GM20431 (cell line): ENCODE measurements around the gene SH2D3A.

Source experiments
- in situ Hi-C: fragments of 300-500 bp; cut with MseI, MboI; formaldehyde crosslinking; loops from one replicate; pipeline ENCODE4 v1.15.0; 2020; ENCODE audit warnings: low sequenced_read_pairs; ENCODE audit not compliant: unreplicated experiment

Gene SH2D3A

DNA sequence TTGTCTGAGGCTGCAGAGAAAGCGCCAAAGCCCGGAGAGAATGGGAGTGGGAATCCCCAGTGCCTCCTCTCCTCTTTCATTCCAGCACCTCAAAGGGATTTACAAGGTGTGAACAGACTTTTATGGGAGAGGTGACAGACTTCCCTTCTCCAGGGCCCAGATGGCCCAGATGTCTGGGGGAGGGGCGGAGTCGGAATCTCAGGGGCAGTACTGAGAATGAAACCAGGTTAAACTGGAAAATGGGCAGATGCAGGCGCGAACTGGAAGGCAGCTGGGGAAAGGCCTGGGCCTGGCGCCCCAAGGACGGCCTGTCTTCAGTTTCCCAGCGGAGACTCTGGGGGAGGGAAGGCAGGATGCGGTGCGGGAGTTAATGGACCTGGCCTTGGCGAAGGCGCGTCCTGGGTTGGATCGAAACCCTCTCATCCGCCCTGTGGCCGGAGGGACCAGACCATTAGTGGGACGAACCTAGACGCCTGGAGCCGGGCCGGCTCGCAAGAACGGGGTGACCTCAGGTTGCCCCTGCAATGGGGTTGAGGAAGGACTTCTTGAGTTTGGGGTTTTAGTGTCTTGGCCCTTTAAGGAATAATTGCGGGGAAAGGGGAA lies 28.3 kb downstream of the SH2D3A start:
- in situ Hi-C loops = no loop called here

DNA sequence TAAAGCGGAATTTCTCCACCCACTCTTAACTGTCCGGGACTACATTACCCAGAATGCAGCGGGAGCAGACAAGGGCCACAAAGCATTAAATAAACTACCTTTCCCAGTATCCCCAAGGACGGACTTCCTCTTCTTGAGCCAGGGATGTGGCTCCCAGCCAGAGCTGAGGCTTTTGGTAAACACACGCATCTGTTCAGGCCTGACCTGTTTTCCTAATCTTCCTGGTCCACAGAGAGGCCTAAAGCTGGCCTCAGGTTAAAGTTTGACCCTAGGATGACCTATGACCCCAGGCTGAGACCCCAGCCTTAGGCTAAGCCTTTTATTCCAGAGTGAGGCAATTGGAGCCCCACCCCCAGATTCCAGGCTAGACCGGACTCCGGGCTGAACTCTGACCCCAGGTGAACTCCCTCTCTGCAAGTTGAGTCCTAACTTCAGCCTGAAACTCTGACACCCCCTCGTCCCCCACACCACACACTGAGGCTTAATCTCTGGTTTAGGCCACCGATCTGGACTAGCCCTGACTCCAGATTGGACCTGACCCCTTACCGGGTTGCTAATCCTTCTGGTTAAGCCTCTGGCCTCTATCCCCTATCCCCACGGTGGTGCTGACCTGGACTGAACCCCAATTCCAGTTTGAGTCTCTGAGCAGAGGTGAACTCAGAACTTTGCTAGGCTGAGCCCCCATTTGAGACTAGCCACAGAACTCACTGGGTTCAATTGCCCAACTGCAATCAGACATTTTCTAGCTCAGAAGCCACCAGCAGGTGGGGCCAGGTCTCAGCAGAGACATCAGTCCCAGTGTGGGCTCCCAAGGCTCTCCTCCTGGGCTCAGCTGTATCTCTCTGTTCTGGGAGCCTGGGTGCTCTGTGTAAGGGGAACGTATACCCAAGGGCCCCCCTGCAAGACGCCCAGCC lies 29.1 kb downstream of the SH2D3A start:
- in situ Hi-C loops = no loop called here

DNA sequence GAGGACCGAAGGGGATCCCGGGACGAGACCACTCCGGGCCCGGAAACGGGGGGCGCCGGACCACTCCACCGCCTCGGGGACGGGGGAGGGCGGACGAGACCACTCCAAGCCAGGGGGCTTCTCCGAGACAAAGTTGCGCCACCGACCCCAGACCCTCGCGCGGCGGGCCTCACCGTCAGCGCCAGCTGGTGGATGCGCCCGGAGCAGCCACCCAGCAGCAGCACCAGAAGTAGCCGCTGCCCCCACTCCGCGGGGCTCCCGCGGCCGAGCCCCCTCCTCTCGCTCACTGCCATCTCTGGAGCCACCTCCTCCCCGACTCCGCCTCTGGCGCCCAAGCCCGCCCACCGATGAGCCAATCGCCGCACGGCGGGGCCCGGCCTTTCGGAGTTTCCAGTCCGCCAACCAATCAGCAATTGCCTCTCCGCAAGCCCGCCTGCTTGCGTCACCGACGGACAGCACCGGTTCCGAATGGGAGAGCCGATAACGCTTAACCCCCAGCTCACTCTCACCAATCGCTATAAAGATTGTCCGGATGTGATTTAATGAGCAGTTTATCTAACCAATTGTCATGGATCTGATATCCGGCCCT lies 29.9 kb downstream of the SH2D3A start, which contains the start of gene GPR108:
Gene GPR108, minus strand, starts transcription at position 297 of the 589 bp plus-strand sequence. Its CDS starts 4 bp downstream, at position 293.
- in situ Hi-C loops = no loop called here

DNA sequence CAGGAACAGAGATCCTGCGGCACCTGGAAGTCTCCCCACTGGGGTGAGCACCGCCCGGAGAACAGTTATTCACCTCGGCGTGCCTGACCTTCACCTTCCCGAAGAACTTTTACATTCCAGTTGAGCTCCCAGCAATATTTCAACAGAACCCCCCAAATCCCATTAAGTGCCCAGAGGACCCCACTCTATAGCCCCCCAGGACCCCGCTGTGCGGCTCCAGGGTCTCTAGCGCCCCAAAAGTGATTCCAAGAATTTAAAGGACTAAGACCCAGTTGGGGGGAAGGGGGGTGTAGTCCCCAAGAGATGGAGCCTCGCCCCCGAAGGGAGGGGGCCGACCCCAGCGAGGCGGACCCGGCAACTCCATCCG lies 30.3 kb downstream of the SH2D3A start:
- in situ Hi-C loops = no loop called here

DNA sequence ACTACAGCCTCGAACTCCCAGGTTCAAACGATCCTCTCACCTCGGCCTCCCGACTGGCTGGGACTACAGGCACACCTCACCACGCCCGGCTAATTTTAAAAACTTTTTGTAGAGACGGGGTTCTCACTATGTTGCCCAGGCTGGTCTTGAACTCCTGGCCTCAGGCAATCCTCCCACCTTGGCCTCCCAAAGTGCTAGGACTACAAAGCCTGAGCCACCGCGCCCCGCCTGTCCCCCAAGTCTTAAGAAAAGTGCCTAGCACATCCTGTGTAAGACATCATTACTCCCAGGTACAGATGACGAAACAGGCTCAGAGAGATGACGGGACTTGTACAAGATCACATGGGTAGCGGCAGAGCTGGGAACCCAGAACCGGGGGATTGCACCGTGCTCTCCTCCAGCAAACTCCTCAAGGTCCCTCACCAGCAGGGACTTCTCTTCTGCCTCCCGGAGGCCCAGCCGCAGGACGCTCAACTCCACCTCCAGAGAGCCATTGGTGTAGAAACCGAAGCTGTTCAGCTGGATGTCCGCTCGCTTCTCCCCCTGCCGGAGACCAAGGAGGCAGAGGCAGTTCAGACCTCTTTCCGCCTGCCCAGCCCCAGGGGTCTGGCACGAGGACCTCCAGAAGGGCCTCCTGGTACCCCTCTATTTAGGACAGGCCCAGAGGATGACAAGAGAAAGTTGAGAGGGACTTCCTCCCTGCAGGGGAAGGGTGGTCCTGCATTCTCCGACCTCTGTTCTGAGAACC lies 30.9 kb downstream of the SH2D3A start:
- in situ Hi-C loops = no loop called here

DNA sequence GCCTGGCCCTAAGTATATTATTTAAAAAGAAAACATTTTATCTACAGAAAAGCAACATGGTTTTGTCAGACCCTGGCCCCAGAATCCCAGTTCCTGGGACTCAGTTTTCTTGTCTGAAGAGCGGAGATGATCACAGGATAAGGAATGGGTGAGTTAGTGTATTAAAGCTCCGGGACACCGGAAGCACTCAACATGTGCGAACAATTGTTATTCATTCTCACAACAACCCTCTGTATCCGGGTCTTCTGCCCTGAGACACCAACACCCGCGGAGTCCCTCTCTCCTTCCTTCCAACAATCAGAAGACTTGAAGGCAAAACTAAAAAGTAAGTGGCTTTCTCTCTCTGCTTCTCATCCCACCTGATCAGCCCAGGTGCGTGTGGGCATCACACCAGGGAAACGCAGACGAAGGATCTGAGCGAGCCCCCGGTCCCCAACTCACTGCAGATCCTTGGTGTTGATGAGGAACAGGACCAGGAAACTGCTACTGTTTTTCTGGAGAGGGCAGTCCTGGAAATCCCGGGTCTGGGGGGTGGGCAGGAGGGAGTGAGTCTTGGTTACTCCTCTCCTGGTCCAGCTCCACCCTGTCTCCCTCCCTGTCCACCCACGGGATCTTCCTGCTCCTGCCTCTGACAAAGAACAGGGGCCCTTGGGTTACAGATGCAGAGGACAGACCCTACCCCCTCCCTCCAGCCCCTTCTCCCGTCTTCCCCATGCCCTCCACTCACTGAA lies 31.9 kb downstream of the SH2D3A start:
- in situ Hi-C loops = no loop called here

DNA sequence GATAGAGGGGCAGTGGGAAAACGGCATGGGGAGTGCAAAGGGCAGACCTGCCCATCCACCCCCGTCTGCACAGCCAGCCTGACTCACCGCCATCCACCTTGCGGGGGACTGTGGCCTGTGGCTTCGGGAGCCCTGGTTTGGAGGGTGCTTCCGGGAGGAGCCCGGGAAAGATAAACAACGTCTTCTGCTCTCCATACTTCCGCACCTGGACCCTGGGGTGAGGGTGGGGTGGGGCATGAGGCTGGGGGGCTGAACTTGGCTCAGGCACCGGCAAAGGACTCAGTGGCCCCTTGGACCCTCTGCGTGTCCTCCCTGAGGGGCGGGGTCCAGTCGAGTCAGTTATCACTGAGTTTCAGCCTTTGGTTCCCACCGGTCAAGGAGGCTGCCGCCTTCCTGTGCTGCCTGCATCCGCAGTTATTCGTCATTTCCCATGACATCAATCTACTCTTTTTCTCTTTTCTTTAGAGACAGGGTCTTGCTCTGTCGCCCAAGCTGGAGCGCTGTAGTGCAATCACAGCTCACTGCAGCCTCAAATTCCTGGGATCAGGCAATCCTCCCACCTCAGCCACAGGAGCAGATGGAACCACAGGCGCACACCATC lies 33.0 kb downstream of the SH2D3A start:
- in situ Hi-C loops = no loop called here

DNA sequence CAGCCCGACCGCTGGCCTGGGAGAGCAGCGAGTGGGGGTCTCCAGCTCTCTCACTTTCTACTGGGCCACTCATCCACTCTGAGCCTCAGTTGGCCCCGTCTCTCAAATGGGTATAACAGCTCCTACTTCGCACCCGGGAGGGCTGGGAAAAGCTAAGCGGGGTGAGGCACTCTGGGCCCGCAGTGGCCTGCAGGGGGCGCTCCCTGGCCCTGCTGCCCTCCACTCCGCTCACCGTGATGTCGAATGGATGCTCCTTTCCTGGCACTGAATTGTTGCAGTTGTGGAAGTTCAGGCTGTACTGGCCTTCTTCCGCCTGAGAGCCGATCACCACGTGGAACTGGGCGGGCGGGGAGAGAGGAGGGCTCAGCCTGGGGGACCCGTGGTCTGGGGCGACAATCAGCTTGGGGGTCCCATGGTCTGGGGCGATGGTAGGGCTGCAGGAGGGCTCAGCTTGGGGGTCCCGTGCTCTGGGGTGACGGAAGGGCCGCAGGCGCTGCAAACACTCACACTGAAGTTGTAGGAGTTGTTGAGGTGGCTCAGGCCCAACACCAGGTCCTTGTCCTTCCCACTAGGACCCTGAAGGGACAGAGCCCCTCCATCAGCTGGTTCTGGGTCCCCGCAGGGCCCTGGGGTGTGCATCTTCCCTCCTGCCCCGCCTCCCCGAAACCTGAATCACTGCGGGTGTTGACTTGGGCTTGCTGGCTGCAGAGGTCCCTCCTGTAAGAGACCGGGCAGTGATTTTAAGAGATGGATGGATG lies 33.7 kb downstream of the SH2D3A start:
- in situ Hi-C loops = no loop called here

DNA sequence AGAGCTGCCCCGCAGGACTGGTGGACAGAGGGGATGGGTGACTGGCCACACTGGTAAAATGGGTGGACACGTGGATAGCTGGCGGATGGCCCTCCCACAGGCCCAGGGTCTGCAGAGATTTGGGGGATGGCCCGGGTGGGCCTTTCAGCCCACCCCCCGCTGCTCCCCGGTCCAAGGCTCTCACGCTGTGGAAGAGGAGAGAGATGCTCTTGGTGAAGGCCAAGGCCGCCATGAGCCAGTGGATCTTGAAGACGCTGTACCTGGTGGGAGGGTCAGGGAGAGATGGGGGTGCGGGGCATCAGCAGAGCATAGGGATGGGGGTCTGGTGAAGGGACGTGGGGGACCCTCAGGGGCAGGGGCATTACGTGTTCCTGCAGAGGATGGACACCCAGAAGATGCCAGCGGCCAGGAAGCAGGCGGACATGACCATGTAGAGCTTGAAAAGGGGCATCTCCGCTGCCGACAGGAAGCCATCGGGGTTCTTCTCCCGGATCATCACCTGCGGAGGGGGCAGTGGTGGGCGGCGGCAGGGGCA lies 34.4 kb downstream of the SH2D3A start:
- in situ Hi-C loops = no loop called here

DNA sequence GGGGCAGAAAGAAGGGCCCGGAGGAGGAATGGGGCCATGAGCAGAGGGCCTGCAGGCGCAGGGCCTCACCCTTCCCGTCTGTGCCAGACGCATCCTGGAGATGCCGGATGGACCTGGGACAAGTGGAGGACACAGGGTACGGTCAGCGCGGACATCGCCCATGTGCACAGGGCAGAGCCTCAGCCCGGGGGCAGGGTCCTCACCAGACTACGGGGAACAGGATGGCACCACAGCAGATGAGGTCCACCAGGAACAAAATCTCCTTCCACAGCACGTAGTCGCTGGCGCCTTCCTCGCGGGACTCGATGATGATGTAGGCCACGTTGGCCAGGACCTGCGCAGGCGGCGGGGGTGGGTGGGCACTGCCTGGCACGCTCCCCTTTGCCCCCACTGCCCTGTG lies 35.4 kb downstream of the SH2D3A start:
- in situ Hi-C loops = no loop called here

DNA sequence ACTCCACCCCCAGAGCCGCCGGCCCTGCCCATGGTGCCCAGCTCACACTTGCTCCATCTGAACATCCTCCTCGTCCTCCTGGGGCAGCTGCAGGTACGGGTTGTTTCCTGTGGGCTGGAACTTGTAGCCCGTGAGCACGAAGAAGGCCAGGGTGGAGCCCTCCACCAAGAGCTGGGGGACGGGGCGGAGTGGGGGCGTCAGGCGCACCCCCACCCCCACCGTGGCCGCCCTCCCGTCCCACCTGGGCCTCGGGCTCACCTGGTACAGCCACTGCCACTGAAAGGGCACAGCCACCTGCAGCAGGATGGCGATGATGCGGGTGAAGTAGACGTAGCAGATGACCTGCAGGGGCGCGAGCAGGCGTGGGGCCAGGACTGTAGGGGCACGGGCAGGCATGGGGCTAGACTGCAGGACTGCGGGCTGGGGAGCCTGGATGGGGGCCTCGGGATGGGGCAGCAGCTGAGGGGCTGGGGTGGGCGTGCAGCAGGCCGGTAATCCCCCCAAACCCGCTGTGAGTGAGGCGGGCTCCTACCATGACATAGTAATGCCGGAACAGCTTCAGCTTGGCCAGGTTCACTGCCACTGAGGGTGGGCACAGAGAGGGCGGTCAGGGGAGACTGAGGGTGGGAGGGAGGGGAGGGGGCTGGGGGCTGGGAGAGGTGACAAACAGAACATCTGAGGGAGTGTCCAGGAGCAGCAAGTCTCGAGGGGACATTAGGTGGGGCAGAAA lies 36.1 kb downstream of the SH2D3A start:
- in situ Hi-C loops = no loop called here

DNA sequence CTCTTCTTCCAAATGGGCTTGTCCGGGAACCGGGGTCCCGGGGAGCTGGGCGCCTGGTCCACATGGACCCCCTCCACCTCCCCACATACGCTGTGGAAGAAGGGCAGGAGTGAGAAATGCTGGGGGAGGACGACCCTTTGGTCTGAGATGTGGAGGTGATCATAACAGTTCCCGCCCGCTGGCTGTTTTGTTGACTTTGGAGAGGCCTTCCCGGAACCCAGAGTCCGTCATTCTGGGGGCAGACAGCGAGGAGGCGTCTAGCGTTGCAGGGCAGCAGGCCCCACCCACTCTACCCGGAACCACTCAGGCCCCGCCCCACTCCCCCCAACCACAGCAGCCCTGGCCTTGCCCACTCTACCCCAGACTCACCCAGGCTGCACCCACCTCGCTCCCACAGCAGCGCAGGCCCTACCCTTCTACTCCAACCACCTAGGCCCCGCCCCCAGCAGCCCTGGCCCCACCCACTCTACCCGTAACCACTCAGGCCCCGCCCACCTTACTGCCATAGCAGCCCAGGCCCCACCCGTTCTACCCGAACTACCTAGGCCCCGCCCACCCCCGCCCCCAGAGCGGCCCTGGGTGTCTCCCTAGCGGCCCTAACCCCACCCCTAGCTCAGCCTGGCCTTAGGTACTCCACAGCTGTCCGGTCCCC lies 37.0 kb downstream of the SH2D3A start:
- in situ Hi-C loops = no loop called here

DNA sequence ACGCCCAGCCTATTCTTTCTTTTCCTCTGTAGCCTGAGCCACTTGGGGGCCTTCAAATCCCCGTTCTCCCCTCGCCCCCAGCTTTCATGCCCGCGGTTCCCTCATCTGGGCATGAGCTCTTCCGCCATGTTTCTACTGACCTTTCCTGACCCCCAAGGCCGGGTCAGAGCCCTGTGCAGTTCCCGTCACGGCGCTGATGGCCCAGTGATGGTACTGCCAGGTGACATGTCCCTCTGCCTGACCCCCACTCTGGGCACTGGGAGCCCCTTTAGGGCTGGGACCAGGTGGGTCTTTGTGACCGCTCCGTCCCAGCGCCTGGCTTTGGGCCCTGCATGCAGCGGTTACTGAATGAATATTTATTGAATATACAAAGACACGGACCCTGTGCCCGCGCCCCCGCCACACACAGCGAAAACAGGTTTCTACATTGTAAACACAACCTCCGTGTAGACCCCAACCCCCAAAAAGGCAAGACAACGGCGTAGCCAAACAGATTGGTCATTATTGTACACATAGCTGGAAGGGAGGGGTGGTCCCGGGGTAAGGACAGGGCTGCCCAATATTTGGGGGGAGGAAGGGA lies 37.6 kb downstream of the SH2D3A start:
- in situ Hi-C loops = no loop called here

DNA sequence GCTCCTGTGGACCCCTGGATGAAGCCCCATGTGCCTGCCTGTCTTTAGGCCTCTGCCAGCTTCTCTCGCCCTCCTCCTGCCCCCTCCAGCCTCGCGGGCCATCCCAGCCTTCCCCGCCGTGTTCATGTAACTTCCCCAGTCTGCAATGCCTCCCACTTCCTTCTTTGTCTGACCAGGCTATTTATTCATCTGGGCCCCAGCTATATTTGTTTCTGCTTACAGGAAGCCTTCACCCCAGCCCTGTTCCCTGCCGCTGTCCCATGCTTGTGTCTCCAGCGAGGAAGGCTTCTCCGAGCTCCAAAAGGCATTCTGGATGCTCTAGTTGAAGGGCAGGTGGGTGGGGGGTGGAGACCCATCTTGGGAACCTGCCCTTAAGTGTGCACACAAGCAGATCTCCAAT lies 38.9 kb downstream of the SH2D3A start:
- in situ Hi-C loops = no loop called here

DNA sequence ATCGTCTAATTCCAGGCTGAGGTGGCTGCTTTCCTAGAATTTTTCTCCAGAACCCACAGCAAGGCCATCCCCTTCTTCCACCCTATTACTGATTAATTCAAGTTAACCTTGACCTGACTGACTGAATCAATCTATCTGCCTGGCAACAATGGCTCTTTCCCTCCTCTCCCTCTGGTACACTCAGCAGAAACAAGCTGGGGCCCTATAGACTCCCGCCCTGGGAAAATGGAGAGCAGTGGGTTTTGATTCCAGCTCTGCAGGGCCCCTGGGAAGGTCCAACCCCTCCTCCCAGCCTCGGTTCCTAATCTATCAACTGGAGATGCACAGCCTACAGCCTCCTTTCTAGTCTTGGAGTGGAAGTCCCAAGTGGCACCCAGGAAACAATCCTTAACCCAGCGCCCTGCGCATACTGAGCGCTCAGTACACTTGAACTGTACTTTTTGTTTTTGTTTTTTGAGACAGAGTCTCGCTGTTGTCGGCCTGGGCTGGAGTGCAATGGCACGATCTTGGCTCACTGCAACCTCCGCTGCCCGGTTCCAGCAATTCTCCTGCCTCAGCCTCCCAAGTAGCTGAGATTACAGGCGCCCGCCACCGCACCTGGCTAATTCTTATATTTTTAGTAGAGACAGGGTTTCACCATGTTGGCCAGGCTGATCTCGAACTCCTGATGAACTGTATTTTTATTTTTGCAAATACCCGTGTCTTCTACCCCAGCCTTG lies 41.6 kb downstream of the SH2D3A start:
- in situ Hi-C loops = no loop called here
